HG03095 (cell line): ENCODE data around the gene AMY2B.
"Not testable (repeated sequence)": the region's sequence is repeated elsewhere in the genome, so short reads cannot be mapped to it uniquely, and the experiment has no call there.

Experiments used
- ATAC-seq: cut with Tn5 transposase; IDR thresholded peaks from one replicate; pipeline ENCODE4 v1.9.1; 2021; ENCODE audit warnings: moderate library complexity; ENCODE audit not compliant: unreplicated experiment

AMY2B gene

DNA sequence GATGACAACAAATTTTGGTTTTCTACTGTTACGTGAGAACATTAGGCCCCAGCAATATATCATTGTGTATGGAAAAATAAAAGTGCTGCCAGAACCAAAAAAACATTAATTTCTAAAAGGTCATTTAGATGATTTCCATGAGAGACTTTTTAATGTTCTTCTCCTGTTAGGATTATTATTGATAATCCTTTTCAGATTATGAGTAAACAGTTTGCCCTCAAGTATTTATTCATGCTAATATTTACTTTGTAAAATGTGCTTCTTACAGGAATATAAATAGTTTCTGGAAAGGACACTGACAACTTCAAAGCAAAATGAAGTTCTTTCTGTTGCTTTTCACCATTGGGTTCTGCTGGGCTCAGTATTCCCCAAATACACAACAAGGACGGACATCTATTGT lies at the start of gene AMY2B:
Gene AMY2B (plus strand): TSS at position 301 of the 400 bp plus-strand sequence. CDS start 14 bp downstream, at position 315.
- ATAC-seq = not testable (repeated sequence)

DNA sequence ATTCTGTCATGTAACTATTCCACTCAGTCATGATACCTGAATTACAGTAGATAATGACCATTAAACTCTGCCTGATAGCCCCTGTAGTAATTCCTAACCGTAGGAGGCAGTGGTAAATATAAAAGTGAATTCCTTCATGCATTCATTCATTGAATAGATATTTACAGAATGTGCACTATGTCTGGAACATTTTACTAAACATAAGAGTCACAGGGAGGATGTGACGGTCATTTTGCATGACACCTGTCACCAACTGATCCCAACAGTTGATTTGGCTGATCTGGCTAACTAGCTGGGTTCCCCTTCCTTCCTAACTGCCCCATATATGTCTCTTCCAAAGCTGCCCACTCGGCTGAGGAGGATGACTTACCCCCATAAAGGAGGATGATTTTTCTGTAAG lies 48.0 kb upstream of the AMY2B start:
- ATAC-seq = no peak

DNA sequence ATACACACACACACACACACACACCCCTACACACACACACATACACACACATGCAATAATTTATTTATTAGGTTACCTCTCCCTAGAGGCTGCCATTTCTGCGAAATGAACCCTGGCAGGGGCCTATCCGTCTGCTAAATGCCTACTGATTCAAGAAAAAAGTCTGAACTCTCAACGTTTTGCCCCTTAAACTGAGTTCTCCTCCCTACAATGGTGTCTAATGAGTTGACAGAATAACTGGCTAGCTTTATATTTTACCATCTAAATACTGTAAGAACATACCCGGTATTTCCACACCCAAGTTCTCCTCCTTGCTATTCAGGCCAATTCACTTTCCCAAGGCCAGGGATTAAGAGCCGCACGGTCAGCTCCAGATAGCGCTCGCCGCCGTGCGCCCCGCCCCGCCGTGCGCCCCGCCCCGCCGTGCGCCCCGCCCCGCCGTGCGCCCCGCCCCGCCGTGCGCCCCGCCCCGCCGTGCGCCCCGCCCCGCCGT lies 46.2 kb upstream of the AMY2B start:
- peak; percentile 49 for ATAC-seq

DNA sequence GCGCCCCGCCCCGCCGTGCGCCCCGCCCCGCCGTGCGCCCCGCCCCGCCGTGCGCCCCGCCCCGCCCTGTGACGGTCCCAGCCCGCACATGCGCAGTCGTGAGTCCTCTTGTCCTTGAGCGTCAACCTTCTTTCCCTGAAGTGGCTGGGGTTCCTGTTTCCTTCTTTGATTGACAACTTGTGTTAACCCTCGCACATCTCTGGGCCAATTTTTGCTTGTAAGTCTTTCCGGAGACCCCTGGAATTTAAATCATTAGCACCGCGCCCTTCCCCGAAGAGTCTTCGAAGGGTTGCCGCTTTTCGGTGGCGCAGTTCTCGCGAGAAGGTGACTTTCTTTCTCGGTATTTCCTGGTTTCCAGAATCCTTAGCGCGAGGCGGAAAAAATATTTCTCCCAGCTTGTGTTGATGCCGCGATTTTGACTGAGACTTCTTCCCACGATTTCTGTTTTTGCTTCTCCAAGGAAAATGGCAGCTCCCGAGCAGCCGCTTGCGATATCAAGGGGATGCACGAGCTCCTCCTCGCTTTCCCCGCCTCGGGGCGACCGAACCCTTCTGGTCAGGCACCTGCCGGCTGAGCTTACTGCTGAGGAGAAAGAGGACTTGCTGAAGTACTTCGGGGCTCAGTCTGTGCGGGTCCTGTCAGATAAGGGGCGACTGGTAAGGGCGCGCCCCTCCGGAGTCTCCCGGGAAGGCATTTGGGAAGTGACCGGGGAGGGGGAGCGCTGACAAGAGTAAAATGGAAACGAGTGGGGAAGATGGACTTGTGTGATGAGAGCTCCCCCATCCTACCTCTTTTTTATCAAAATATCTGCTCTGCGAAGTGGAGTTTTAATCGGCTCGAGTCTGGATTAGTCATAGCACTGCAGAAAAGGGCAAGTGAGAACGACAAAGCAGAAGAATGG lies 45.5 kb upstream of the AMY2B start, which contains the start of gene RNPC3:
Gene RNPC3 (plus strand): TSS at position 93 of the 901 bp plus-strand sequence. CDS start 372 bp downstream, at position 465.
- peak; percentile 80 for ATAC-seq

DNA sequence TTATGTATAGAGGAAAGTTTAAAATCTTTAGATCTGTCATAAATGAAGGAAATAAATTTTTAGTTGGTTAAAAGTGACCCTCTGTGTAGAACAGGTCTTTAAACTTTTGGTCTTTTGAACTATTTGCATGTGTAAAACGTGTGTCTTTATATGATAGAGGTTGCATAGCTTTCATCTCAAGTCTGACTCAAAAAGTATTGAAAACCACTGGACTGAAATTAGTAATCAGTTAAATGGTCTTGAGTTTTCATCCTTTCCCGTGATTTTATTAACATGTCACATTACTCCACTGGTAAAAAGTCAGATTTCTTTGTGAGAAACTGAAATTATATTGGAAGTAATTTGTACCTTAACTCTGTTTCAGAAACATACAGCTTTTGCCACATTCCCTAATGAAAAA lies 44.1 kb upstream of the AMY2B start:
- ATAC-seq = no peak

DNA sequence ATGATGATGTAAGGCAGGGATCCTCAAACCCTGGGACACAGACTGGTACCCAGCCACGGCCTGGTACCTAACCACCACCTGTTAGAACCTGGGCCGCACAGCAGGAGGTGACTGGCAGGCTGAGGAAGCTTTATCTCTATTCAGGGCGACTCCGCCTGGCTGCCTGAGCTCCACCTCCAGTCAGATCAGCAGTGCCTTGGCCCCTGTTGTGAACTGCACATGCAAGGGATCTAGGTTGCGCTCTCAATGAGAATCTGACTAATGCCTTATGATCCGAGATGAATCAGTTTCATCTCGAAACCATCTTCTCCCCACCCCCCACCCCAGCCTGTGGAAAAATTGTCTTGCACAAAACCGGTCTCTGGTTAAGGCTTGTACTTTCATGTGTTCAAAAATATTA lies 41.6 kb upstream of the AMY2B start:
- no peak for ATAC-seq

DNA sequence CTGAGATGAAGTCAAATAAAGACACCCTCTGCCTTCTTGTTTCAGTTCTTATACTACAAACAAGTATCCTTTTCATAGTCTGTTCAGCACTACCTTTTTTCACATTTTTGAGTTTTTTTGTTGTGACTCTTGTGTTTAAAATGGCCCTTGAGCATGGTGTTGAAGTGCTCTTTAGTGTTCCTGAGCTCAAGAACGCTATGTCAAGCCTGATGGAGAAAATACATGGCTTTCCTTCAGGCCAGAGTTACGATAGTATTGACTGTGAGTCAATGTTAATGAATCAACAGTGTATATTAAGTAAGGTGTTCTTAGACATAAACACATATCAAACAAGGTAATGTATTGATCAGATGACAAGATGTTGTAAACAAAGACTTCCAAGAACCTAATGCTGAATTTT lies 33.2 kb upstream of the AMY2B start:
- no peak for ATAC-seq

DNA sequence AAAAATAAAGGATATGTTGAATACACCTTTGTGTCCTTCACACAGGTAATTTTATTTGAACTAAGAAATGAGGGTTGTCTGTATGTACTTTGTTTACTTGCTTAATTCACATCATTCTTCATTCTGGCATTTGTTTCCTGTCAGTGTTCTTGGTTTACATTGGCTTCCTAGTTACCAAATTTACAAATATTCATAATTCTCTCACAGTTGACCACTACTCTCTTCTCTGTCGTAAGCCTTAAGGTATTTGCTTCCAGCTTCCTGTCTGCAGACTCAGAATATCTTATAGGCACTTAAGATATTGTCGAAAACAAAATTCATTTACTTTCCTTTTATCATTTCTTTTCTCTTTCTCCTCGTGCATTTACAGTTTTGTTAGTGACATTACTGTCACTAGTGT lies 30.0 kb upstream of the AMY2B start:
- no peak for ATAC-seq

DNA sequence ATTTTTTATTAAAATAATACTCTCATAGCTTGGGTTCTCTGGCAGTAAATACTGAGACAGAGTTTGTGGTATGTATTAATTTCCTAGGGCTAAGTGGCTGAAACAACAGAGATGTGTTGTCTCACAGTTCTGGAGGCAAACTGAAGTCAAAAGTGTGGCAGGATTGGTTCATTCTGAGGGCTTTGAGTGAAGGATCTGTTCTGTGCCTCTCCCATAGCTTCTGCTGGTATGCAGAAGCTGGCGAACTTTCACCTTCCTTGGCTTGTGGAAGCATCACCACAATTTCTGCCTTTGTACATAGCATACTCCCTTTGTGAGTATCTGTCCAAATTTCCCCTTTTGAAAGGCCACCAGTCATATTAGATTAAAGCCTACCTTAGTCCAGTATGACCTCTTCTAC lies 24.9 kb upstream of the AMY2B start:
- no peak for ATAC-seq

DNA sequence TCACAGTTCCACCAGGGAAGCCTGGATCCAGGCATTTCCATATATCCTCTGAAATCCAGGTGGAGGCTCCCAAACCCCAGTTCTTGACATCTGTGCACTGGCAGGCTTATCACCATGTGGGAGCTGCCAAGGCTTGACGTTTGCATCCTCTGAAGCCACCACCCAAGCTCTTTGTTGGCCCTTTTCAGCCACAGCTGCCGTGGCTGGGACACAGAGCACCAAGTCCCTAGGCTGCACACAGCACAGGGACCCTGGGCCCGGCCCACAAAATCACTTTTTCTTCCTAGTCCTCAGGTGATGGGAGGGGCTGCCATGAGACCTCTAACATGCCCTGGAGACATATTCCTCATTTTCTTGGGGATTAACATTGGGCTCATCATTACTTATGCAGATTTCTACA lies 23.5 kb upstream of the AMY2B start:
- ATAC-seq = no peak

DNA sequence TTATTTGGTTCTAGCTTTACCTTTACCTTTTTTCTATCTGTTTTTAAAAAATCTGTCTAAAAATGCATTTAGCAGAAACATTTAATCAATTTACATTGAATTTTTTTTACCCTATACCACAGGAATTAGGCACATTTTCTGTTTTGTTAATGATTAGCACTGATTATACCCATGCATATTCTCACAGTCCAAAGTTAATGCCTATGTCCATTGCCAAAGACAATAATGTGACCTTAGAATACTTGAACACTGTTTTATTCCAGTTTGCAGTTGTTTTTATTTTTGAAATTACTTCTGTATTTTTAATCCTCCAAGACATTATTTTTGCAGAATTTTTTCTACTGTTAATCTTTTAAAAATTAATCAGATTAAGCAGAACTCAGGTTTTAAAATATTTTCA lies 11.0 kb upstream of the AMY2B start:
- ATAC-seq = no peak

DNA sequence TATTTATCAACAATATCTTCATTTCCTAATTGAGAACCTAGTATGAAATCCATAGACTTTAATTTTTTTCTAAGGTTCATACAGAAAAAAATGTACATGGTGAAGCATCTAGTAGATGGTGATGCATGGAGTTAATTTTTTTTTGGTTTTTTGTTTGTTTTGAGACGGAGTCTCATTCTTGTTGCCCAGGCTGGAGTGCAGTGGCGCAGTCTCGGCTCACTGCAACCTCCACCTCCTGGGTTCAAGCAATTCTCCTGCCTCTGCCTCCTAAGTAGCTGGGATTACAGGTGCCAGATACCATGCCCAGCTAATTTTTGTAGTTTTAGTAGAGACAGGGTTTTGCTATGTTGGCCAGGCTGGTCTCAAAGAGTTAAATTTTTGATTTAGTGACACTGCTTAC lies 10.3 kb upstream of the AMY2B start:
- ATAC-seq = not testable (repeated sequence)

DNA sequence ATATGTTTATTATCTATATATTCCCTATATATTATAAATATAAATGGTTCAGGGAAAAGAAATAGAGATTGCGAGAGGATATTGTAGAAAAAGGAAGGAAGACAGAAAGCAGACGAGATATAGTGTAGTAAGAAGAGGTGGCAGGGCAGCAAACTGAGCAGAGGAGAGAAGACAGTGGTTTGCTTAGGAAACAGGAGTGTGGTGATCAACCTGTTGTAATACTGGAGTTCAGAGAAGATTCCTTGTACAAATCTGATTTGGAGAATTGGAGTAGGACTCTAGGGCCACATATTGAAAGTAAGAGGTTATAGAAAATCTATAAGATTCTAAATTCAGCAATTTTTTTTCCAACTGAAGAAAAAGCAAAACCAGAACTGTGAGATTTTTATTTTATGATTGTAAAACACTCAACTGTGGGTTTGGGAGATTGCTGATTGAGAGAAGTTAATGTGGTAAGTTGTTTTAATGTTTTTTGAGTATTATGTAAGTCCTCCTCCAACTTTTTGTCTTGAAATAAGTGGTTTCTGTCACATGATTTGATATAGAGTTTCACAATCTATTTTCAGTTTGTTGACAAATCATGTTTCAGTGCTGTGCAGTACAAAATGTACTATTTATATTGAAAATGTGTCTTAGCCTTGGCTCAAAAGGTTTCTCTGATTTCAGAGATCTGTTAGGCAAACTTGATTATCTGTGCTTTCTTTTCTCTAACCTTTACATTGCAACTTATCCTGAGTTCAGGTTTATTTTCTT lies 9.6 kb upstream of the AMY2B start:
- peak; percentile 87 for ATAC-seq

DNA sequence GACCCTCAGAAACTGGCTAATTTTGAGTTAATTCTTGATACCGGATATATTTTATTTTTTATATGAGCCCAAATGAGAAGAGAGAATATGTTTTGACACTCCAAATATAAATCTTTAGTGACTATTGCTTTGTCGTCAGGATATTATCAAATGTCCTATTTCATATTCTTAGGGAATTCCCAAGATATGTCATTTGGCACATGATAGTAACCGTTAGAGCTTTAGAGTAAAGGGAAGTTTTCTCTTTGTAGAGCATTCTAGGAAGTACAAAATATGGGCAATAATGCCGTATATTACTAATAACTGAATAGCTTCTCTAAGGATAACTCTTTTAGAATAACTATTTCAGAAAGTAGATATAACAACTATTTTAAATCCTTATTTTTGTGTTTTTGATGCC lies 8.3 kb upstream of the AMY2B start:
- ATAC-seq = no peak

DNA sequence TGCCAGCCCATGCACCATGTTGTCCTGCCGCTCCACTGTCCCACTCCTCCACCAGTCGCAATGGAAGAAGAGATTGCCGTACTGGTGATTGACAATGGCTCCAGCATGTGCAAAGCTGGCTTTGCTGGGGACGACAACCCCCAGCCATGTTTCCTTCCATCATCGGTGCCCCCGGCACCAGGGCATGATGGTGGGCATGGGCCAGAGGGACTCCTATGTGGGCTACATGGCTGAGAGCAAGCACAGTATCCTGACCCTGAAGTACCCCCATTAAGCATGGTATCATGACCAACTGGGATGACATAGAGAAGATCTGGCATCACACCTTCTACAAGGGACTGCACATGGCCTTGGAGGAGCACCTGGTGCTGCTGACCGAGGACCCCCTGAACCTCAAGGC lies 1.9 kb upstream of the AMY2B start:
- no peak for ATAC-seq

DNA sequence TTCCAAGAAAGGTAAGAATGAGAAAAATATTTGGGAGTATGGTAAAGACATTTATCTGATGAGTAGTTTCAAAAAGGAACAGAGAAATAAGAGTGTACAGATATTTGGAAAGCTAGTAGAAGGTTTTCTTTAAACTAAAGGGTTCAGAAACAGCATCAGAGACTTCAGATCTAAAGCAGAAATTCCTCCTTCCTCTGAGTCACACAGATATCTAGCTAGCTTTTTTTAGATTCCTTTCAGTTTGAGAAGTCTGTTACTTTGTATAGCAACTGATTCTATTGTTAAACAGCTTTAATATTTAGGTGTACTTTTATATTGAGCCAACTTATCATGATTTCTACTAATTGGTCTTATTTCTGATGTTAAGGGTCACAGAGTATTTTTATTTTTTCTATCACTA lies 4.7 kb downstream of the AMY2B start:
- peak; percentile 70 for ATAC-seq

DNA sequence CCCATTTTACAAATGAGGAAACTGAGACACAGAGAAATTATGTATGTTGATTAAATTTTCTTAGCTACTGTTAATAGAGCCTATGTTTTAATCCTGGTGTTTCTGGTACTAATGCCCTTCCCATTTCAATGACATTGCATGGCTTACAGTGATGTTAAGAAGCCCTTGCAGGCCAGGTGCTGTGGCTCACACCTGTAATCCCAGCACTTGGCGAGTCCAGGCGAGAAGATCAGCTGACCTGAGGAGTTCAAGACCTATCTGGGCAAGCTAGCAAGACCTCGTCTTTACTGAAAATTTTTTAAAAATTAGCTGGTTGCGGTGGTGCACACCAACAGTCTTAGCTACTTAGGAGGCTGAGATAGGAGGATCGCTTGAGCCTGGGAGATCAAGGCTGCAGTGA lies 5.4 kb downstream of the AMY2B start:
- not testable (repeated sequence) for ATAC-seq

DNA sequence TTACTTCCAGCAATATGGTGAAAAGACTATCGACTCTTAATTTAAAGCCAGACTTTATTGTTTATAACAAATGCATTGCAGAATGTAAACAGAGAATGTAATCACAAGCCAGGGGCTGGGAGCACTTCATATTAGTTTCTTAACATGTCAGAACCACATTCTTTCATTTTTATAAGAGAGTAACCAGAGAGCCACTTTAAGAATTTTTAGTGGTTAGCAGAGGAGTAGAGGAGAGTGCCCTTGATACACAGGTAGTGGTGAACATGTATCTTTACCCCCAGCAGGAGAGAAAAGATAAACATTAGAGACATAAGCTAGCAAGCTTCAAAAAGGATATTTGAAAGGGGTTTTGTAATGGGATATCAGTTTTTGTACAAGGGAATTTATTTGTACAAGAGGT lies 11.1 kb downstream of the AMY2B start:
- no peak for ATAC-seq

DNA sequence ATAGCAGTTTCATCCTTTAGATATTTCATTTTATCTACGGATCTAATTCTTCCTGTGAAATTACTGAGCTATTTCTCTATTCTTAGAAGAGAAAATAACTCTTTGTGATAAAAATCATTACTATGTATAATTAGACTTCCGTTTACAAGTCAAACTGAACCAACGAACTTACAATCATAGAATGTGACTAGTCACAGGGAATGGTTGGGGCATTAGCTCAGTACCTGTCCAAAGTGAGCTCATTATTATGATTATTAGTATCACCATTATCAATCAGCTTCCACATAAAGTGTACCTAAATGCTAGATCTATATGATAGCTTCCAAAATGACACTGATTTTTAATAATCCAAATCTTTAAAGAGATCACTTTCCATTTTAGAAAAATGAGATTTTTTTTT lies 12.5 kb downstream of the AMY2B start:
- no peak for ATAC-seq

DNA sequence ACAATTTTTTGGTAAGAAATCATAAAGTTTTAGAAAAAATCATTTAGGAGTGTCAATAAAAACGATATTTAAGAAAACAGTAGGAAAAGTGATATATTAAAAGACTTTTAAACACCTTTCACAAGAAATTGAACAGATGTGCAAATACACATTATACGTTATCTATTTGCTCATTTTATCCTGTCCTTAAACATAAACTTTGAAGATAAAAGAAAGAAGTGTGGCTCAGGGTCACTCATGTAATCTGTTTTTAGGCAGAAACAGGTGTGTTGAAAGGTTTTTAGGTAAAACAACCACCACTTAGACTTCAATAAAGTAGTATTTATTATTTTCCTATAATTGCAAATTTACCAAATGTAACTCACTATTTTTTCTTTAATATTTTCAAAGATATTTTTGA lies 13.1 kb downstream of the AMY2B start:
- no peak for ATAC-seq

DNA sequence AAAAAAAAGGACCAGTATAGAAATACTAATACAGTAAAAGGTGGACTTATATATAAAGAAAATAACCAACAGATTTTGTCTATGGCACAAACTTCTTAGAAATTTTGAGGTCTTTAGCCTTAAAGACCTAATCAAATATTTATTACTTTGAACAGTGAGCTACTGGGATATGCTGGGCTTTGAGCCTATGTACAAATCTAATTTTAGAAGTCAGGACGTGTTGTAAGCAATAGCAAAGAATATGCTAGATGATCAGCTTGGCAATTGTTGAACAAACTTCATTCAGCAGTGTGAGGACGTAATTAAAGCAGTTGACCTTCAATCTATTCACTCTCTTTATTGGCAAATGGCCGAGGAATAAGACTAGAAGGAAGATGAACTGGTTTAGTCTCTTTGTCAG lies 31.4 kb downstream of the AMY2B start:
- not testable (repeated sequence) for ATAC-seq

DNA sequence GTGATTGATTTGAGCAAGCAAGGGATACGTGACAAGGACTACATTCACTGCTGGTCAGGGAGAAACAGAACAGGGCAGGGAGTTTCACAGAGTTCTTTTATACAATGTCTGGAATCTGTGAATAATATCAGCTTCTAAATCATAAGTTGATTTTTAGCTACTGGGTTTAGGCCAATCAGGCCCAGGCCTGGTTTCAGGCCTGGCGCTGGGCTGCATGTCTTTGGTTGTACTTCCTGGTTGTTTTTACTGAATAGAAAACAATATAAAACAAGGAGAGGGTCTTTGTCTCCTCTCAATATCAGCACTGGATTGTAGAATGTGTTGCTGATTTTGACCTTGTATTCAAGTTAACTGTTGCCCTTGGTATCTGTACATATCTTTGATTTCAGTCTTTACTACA lies 45.0 kb downstream of the AMY2B start:
- no peak for ATAC-seq
